ENCODE results near the gene FHIT. TPM values are rescaled to one million over a fixed set of nuclear protein-coding genes. Genes with fewer than 3 reads are reported as not detected.

Gene FHIT
- total RNA-seq, 1 donor from 2014 or later, result 16.6 TPM

GRCh38 chr3:60967141-60967540 is 284.1 kb downstream of the FHIT start:
- no peak for DNase-seq (ENCODE audit: low spot score)
- intact Hi-C loops (cut with DNase I), result no loop called here

- intact Hi-C loops (cut with DNase I), result no loop called here
- DNase-seq (ENCODE audit: low spot score), result no peak
Observed at GRCh38 chr3:60957541-60957940, 293.7 kb downstream of the FHIT start.

GRCh38 chr3:60956729-60957128 is 294.5 kb downstream of the FHIT start:
- no peak for DNase-seq (ENCODE audit: low spot score)
- intact Hi-C loops (cut with DNase I), result no loop called here

GRCh38 chr3:60955034-60955433 is 296.2 kb downstream of the FHIT start:
- no peak for DNase-seq (ENCODE audit: low spot score)
- intact Hi-C loops (cut with DNase I), result no loop called here

- intact Hi-C loops (cut with DNase I), result no loop called here
- DNase-seq (ENCODE audit: low spot score), result no peak
Observed at GRCh38 chr3:60954048-60954447, 297.2 kb downstream of the FHIT start.

GRCh38 chr3:60953351-60953750 is 297.9 kb downstream of the FHIT start:
- DNase-seq (ENCODE audit: low spot score), result no peak
- intact Hi-C loops (cut with DNase I), result no loop called here

- DNase-seq (ENCODE audit: low spot score), result no peak
- intact Hi-C loops (cut with DNase I), result no loop called here
Observed at GRCh38 chr3:60952055-60952454, 299.2 kb downstream of the FHIT start.

GRCh38 chr3:60949146-60949545 is 302.1 kb downstream of the FHIT start:
- intact Hi-C loops (cut with DNase I), result no loop called here
- DNase-seq (ENCODE audit: low spot score), result no peak

GRCh38 chr3:60948488-60948887 is 302.8 kb downstream of the FHIT start:
- no peak for DNase-seq (ENCODE audit: low spot score)
- intact Hi-C loops (cut with DNase I), result no loop called here

- DNase-seq (ENCODE audit: low spot score), result no peak
Observed at GRCh38 chr3:60935709-60936108, 315.5 kb downstream of the FHIT start.

GRCh38 chr3:60933824-60934223 is 317.4 kb downstream of the FHIT start:
- no peak for DNase-seq (ENCODE audit: low spot score)
- intact Hi-C loops (cut with DNase I), result no loop called here

More at GRCh38 chr3:60935709-60936108, 315.5 kb downstream of the FHIT start:
- intact Hi-C loops (cut with DNase I), result no loop called here

- DNase-seq (ENCODE audit: low spot score), result no peak
- intact Hi-C loops (cut with DNase I), result no loop called here
Observed at GRCh38 chr3:60932643-60933042, 318.6 kb downstream of the FHIT start.

GRCh38 chr3:60932170-60932569 is 319.1 kb downstream of the FHIT start:
- intact Hi-C loops (cut with DNase I), result no loop called here
- no peak for DNase-seq (ENCODE audit: low spot score)

- intact Hi-C loops (cut with DNase I), result no loop called here
- no peak for DNase-seq (ENCODE audit: low spot score)
Observed at GRCh38 chr3:60931452-60931851, 319.8 kb downstream of the FHIT start.

- no peak for DNase-seq (ENCODE audit: low spot score)
- intact Hi-C loops (cut with DNase I), result no loop called here
Observed at GRCh38 chr3:60920519-60920918, 330.7 kb downstream of the FHIT start.

- no peak for DNase-seq (ENCODE audit: low spot score)
- intact Hi-C loops (cut with DNase I), result no loop called here
Observed at GRCh38 chr3:60919296-60919695, 332.0 kb downstream of the FHIT start.

- intact Hi-C loops (cut with DNase I), result no loop called here
- DNase-seq (ENCODE audit: low spot score), result no peak
Observed at GRCh38 chr3:60917141-60917540, 334.1 kb downstream of the FHIT start.

GRCh38 chr3:60916546-60916945 is 334.7 kb downstream of the FHIT start:
- intact Hi-C loops (cut with DNase I), result no loop called here

GRCh38 chr3:60913474-60913873 is 337.8 kb downstream of the FHIT start:
- intact Hi-C loops (cut with DNase I), result no loop called here

More at GRCh38 chr3:60916546-60916945, 334.7 kb downstream of the FHIT start:
- DNase-seq (ENCODE audit: low spot score), result no peak

GRCh38 chr3:60912876-60913275 is 338.4 kb downstream of the FHIT start:
- intact Hi-C loops (cut with DNase I), result no loop called here
- no peak for DNase-seq (ENCODE audit: low spot score)

More at GRCh38 chr3:60913474-60913873, 337.8 kb downstream of the FHIT start:
- DNase-seq (ENCODE audit: low spot score), result no peak

GRCh38 chr3:60912142-60912541 is 339.1 kb downstream of the FHIT start:
- no peak for DNase-seq (ENCODE audit: low spot score)
- intact Hi-C loops (cut with DNase I), result no loop called here

GRCh38 chr3:60909526-60909925 is 341.7 kb downstream of the FHIT start:
- intact Hi-C loops (cut with DNase I), result no loop called here
- DNase-seq (ENCODE audit: low spot score), result no peak
